GM19328 (cell line): ENCODE measurements around the gene TFDP1.
"Not testable (repeated sequence)": the region's sequence is repeated elsewhere in the genome, so short reads cannot be mapped to it uniquely, and the experiment has no call there.

ENCODE experiments used
- ATAC-seq: cut with Tn5 transposase; IDR thresholded peaks from one replicate; pipeline ENCODE4 v1.9.1; 2021; ENCODE audit warnings: mild to moderate bottlenecking, moderate library complexity; ENCODE audit not compliant: unreplicated experiment

TFDP1 gene

DNA sequence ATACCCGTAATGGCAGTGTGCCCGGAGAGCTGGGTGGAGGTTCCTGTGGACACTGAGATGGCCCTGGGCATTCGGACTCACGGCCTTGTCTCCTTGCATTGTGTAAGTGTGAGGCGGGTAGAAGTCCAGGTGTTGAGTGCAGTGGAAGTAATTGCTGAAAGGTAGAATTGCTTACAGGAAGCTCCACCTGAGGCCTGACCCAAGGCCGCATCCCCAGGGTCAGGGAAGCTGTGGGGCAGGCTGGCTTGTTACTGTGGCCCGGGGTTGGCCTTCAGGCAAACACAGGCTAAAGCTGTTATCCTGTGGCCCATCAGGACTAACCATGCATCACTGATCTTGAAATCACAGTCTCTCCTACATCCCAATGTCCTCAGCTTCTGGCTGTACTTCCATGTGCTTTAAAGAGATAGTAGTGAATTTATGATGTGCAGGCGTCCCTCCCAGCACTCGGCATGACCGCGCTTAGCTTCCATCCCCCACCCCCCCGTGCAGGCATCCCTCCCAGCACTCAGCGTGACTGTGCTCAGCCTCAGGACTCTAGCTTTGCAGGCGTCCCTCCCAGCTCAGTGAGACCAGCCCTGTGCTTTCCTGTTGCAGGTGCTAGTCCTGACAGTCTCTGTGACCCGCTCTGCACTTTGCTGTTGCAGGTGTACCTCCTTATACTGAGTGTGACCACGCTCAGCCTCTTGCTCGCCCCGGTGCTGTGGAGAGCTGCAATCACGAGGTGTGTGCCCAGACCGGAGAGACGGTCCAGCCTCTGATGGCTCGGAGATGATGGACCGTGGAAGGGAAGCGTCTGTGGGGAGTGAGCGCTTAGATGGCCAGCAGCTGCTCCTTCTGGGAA is 35.6 kb upstream of the TFDP1 start:
- ATAC-seq: no peak

DNA sequence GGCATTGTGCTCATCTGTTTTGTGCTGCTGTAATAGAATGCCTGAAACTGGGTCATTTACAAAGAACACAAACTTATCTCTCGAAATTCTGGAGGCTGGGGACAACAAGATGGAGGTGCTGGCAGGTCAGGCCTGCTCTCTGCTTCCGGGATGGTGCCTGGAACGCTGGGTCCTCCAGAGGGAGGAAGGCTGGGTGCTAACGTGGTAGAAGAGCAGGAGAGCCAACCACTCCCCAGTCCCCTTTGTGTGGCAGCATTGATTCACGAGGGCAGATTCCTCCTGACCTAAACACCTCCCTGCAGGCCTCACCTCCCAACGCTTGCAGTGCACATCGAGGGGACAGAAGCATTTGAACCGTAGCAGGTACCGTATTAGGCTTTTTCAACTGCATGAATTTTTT is 34.1 kb upstream of the TFDP1 start:
- ATAC-seq: no peak

DNA sequence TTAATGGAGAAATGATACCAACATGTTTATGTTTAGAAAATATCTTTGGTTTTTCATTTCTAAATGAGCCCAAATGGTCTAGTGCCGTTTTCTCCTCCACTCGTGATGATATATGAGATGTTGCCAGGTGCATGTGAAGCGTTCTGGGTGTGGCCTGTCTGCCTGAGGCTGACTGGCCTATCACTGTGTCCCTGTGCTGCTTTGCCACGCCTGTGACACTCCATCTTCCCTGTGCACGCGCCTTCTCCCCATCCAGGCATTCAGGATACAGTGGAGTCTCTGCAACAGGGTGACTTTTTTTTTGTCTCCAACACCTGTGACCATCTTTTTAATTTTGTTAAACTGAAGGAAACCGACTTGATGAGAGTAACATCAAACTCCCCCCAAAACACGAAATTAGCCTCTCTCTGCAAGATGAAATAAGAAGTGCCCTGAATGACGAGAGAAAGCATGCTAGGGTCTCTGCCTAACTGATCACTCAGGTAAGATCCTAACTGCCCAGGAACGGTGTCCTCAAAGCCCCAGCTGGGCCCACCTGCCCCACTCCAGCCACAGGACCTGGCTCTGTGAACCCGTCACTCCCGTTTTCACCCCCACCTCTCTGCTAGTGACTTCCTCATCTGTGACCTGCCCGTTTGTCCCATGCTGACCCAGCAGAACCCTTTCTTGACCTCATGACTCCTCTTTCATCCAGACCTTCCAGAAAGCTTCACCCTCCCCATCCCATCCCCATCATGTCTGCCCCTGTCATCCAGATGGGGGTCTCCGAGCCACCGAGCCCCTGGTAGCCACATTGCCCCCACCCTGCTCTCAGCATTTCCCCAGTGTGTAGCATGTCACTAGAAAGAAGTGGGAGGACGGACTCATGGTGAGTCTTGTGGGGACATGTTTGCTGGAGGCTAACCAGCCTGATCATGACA is 33.2 kb upstream of the TFDP1 start:
- ATAC-seq: no peak

DNA sequence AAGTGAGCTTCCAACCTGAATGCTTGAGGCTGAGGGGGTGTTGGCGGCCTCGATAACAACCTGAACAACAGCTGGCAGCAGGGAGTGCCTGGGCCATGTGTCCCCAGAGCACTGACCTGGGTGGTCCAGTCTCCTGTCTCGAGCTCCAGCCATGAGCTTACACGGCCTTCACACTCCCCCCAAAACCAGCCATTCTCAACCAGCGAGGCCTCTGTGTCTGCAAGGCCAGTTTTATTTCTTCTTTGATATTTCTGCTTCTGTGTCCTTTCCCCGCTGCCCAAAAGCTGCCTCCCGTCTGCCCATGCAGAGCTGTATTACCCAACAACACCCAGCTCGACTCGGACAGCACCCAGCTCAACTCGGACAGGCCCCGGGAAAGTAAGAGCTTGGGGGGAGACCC is 32.5 kb upstream of the TFDP1 start:
- ATAC-seq: no peak

DNA sequence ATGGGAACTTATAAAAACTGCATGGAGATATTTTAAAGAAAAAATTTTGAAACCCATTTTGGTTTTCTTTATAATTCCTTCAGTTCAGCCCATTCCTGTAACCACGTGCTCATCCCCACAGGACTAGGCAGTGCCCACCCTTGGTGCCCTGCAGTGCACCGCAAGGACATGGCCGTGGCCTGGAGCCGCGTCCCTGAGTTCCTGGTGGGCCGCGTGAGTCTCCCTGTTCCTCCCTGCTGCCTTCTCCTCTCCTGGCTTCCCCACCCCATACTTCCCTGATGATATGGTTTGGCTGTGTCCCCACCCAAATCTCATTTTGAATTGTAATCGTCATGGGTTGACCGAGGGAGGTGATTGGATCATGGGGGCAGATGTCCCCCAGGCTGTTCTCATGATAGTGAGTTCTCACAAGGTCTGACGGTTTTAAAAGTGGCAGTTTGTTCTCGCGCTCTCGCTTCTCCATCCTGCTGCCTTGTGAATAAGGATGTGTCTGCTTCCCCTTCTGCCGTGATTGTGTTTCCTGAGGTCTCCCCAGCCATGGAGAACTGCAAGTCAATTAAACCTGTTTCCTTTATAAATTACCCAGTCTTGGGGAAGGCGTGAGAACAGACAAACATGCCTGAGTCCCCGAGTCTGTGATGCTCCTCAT is 31.6 kb upstream of the TFDP1 start:
- ATAC-seq: no peak

DNA sequence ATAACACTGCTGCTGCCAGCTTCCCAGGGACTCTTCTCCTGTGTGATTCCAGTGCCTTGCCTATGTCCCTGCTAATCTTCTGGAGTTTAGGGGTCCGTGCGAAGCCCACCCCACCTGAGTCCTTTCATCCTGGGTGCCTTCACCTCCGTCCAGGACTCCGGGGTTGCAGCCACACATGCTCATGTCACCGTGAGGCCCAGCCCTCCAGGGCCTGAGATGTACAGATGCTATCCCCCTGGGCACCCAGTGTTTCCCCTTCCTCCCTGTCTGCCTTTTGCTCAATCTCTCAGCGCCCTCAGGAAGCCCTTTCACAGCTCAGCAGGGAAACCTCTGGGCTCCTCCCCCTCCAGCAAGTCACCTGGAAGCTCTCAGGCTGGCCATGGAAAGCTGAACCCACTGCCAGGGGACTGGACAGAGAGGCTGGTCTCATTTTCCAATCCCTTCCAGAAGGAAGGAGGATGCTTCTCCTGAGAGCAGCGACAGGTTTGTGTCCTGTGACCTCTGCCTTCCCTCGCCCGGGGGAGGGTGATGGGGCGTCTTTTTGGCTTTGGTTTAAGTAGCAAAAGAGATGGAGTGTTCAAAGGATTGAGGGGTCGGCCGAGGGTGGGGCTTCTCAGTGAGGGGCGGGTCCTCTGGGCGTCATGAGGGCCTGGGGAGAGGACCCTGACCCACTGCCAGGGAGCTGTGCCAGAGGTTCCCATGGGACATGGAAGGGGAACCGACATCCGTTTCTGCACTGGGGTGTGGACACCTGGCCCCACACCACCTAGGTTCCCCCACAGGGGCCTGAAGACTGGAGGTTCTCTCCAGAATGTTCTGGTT is 30.8 kb upstream of the TFDP1 start:
- ATAC-seq: no peak

DNA sequence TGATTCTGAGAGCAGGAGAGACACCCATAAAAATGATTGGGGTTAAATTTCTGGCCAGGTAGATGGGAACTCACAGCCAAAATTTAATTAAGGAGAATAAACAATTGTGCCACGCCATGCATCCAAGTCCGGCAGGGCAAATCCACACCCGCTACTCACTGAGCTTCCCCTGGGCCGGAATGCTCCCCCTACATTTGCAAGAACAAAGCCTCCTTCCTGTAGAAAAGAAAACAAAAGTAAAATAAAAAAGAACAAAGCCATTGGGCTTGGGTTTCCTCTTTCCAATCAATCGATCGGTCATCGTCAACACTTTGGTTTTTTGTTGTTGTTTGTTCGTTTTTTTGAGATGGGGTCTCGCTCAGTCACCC is 30.2 kb upstream of the TFDP1 start:
- ATAC-seq: no peak

DNA sequence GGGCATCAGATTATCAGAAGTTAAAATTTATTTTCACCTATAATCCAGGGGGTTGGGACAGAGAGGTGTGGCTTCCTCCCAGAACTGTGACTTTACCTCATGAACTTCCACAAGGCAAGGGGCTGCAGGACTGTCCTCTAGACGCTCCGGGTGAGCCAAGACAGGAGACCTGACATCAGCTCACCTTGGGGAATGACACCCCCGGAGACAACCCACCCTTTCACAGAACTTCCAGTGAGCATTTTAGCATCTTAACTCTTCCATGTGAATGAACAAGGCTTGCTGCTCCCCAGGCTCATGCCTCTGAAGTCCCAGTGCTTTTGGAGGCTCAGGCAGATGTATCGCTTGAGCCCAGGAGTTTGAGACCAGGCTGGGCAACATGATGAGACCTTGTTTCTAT is 29.4 kb upstream of the TFDP1 start:
- ATAC-seq: no peak

DNA sequence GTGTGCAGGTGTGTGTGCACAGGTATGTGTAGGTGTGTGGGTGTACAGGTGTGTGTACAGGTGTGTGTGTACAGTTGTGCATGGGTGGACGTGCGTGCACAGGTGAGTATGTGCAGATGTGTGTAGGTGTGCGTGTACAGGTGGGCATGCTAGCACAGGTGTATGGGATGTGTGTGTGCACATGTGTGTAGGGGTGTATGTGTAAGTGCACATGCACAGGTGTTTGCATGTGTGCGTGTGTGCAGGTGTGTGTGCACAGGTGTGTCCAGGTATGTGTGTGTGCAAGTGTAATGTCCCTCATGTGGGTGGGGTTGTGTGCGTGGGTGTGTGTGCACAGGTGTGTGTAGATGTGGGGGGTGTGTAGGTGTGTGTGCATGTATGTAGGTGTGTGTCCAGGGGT is 27.5 kb upstream of the TFDP1 start:
- ATAC-seq: no peak

DNA sequence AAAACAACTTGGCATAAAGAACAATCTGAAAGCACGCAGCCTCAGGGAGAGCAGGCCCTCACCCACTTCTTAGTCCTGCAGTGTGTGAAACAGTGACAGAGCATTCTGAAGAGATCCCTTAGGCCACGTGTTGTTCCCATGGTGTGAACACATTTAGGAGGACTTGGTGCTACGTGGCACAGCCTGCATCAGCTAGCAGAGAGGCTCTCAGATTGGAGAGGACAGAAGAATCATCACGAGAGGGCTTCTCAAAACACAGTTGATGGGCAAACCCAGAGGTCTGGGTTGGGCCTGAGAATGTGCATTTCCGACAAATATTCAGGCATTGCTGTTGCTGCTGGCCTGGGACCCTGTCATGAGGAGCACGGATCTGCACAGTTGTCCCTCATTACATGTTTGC is 26.1 kb upstream of the TFDP1 start:
- no peak for ATAC-seq

DNA sequence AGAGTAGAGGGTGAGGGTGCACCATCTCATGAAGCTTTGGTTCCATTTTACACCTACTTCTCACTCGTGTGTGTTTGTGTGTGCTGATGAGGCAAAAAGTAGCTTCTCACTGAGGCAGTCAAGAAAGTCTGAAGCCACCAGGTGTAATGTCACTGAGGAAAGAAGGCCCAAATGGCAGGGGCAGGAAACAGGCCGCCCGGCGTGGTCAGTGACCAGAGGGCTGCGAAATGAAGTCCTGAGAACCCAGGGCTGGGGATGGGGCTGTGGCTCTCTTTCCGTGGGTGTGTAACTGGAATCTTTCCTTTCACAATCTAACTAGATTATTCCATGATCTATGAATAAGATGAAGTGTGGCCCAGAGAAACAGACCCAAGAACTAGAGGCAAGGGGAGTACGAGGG is 25.5 kb upstream of the TFDP1 start:
- no peak for ATAC-seq

DNA sequence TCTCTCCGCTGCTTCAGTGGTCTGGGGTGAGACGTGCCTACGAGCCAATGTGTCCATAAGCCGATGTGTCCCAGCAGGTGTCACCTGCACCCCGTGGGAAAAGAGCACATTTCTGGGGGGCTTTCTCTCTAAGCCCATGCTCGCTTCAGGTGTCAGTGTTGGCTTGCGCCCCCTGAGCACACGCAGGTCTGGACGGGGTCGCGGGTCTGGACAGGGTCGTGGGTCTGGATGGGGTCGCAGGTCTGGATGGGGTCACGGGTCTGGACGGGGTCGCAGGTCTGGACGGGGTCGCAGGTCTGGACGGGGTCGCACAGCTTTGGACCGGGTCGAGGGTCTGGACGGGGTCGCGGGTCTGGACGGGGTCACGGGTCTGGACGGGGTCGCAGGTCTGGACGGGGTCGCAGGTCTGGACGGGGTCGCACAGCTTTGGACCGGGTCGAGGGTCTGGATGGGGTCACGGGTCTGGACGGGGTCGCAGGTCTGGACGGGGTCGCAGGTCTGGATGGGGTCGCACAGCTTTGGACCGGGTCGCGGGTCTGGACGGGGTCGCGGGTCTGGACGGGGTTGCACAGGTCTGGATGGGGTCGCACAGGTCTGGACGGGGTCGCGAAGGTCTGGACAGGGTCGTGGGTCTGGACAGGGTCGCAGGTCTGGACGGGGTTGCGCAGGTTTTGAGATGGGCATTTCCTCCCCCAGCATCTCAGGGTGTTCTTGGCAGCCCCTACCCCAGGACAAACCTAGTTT is 24.5 kb upstream of the TFDP1 start:
- ATAC-seq: no peak

DNA sequence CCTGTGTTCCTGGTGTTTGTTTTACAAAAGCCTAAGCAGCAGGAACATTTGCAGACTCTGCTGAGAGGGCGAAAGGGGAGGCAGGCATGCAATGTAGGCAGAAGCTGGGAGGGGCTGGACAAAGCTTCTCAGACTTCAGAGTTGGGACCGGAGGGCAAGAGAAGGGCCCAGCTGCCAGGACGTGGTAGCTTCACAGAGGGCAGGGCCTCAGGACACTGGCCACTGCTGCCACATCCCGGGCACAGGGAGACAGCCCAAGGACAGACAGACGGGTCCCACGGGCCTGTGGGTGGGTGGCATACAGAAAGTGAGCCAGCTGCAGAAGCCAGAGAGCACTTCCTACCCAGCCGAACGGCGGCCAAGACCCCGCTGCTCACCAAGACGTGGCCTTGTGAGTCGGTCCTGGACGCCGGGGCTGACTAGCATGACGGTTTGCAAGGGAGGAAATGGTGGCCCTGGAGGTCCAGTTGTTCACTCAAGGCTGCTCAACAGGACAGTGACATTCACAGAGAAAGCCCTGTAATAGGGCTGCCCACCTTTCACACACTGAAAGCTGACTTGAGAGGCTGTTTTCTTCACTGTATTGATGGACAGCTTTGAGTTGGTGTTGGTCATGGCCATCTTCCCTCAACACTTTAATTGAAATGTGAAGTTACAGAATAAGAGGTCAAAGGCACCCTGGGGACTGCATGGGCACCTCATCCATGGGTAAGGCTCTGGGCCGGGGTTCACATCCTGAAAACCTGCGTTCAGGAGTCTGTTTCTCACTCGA is 23.7 kb upstream of the TFDP1 start:
- ATAC-seq: no peak

DNA sequence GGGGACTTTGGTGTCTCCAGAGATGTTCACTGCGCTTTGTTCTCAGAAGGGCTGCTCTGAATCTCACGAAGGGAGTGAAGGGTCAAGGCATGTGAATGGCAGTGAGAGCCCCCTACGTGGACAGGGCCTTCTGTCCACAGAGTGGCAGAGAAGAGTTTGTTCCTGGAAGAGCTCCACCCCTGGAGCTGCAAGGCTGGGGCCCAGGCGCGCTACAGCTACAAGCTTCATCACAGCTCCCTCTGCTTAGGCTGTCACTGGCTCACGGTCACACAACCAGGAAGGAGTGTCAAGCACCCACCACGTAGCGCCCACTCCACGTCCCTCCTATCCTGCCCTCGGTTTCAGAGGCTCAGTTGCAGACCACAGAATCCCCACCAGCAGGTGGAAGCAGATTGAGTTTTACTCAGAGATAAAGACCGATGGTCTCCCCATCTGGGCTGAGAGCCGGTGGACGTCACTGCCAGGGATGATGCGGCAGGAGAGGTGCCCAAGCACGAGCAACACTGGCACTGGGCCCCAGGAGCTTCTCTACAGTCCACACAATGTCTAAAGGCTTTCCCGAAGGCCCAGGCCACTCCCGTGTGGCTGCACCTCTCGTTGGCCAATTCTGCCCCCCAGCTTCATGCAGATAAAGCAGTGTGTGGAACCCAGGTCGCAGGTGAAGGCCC is 23.0 kb upstream of the TFDP1 start:
- ATAC-seq: no peak

DNA sequence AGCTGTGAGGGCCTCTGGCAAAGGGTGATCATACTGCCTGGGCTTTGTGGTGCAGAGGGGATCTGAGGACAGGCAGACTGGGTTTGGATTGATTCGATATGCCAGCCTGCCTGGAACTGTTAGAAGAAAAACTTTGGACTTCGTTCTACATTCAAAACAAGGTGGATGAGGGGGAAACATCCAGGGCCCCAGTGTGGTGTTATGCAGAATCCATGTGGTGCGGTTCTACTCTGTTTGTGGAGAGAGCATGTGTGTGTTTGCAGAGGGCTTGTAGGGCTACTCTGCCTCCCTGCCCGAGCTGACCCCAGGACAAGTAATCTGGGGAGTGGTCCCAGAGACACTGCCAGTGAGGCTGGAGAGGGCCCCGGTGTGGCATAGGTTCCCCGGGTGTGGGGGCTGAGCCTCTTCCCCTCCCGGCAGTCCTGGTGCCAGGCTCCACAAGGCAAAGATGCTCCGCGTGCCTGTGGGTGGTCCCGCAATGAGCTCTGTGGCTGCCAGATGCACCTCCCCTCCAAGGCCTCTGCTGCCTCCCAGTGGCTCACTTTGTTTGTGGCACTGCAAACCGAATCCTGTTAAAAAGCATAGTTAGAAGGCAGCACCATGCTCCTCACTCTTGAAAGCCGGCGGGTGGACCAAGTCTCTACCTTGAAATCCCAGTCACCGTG is 22.3 kb upstream of the TFDP1 start:
- ATAC-seq: no peak

DNA sequence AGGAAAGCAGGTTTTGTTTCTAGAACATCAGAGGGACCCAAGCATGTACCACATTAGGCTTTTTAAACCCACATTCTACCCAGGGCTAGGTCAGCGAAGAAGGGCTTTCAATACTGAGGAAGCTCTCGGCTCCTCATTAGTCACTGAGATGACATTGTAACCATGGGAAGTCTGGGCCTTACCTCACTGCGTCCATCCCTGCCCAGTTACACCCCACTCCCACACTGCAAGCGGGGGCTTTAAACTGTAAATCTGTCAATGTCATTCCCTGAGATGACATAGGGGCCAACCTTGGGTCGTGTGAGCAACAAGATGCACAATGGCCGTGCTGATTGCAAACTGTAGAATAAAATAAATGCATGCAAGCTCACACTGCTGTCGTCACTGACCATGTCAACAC is 21.7 kb upstream of the TFDP1 start:
- no peak for ATAC-seq

DNA sequence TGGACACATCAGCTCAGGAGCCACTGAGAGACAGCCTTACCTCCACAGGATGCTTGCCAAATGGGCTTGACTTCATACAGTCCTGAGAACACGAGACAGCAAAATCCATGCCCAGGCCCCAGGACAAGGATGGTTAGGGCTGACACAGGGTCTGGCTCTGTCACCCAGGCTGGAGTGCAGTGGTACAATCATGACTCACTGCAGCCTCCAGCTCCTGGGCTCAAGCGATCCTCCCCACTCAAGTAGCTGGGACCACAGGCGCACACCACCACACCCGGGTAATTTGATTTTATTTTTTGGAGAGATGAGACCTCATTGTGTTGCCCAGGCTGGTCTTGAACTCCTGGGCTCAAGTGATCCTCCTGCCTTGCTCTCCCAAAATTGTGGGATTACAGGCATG is 21.0 kb upstream of the TFDP1 start:
- not testable (repeated sequence) for ATAC-seq

DNA sequence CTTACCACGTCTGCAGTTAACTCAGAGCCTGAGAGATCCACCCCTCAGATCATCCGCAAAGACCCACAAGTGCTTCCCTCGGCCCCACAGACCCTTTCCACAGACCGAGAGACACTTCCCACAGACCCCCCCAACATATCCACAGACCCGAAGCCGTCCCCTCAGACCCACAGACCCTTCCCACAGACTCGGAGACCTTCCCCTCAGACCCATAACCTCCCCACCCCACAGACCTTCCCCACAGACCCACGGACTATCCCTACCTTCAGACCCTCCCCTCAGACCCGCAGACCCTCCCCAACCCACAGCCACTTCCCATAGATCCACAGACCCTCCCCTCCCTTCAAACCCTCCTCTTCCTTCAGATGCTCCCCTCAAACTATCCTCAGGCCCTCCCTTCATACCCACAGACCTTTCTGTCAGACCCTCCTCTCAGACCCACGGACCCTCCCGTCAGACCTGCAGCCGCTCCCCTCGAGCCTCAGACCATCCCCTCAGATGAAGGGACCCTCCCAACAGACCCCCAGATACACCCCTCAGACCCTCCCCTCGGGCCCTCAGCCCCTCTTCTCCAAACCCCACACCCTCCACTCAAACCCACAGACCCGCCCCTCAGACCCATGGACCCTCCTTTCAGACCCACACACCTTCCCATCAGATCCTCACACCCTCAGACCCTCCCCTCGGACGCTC is 20.1 kb upstream of the TFDP1 start:
- ATAC-seq: no peak
